Ishikawa (cell line): ENCODE results near the gene POLR1B.

Experiments used
- CEBPB ChIP-seq: IDR thresholded peaks from 2 replicates; pipeline ENCODE4 v1.6.1; 2012
- CREB1 ChIP-seq: IDR thresholded peaks from 2 replicates; pipeline ENCODE4 v1.6.1; 2012; ENCODE audit warnings: low read depth
- EGR1 ChIP-seq: IDR thresholded peaks from 2 replicates; pipeline ENCODE4 v1.6.1; 2012
- EP300 ChIP-seq: IDR thresholded peaks from 2 replicates; pipeline ENCODE4 v1.6.1; 2012; ENCODE audit warnings: borderline replicate concordance
- FOXM1 ChIP-seq: IDR thresholded peaks from 2 replicates; pipeline ENCODE4 v1.6.1; 2012; ENCODE audit warnings: low read depth, borderline replicate concordance
- MAX ChIP-seq: IDR thresholded peaks from 2 replicates; pipeline ENCODE4 v1.6.1; 2012
- NFIC ChIP-seq: IDR thresholded peaks from 2 replicates; pipeline ENCODE4 v1.6.1; 2012
- RAD21 ChIP-seq: IDR thresholded peaks from 2 replicates; pipeline ENCODE4 v1.6.1; 2012; ENCODE audit warnings: low read depth
- REST ChIP-seq: IDR thresholded peaks from 2 replicates; pipeline ENCODE4 v1.6.1; 2012; ENCODE audit warnings: low read depth, mild to moderate bottlenecking
- TAF1 ChIP-seq: IDR thresholded peaks from 2 replicates; pipeline ENCODE4 v1.6.1; 2012; ENCODE audit warnings: low read depth, mild to moderate bottlenecking
- TCF12 ChIP-seq: IDR thresholded peaks from 2 replicates; pipeline ENCODE4 v1.6.1; 2012; ENCODE audit warnings: low read depth
- TEAD4 ChIP-seq: IDR thresholded peaks from 2 replicates; pipeline ENCODE4 v1.6.1; 2012
- USF1 ChIP-seq: IDR thresholded peaks from 2 replicates; pipeline ENCODE4 v1.6.1; 2012
- YY1 ChIP-seq: IDR thresholded peaks from 2 replicates; pipeline ENCODE4 v1.6.1; 2012; ENCODE audit warnings: low read depth
- ZBTB7A ChIP-seq: IDR thresholded peaks from 2 replicates; pipeline ENCODE4 v1.6.1; 2012; ENCODE audit warnings: low read depth

The POLR1B gene

GRCh38 chr2:112622528-112622849, 80.2 kb downstream of the POLR1B start:
- TF ChIP-seq TEAD4 (no peak), USF1 (no peak), RAD21 (no peak), TAF1 (no peak), CREB1 (no peak), YY1 (no peak), ZBTB7A (no peak), CEBPB (no peak), MAX (no peak), TCF12 (no peak), NFIC (no peak), REST (no peak)

GRCh38 chr2:112623913-112624777, 81.9 kb downstream of the POLR1B start:
- TF ChIP-seq CREB1: no peak
- no peak for TF ChIP-seq TAF1
- no peak for TF ChIP-seq EGR1
- TF ChIP-seq USF1: no peak
- no peak for TF ChIP-seq CEBPB
- no peak for TF ChIP-seq TCF12
- no peak for TF ChIP-seq FOXM1
- no peak for TF ChIP-seq NFIC
- TF ChIP-seq REST: no peak
- no peak for TF ChIP-seq TEAD4
- no peak for TF ChIP-seq ZBTB7A
- TF ChIP-seq RAD21: no peak
- TF ChIP-seq MAX: no peak
- no peak for TF ChIP-seq EP300

- no peak for TF ChIP-seq TCF12
- TF ChIP-seq FOXM1: no peak
- no peak for TF ChIP-seq YY1
- TF ChIP-seq ZBTB7A: no peak
- no peak for TF ChIP-seq TEAD4
- no peak for TF ChIP-seq TAF1
- no peak for TF ChIP-seq USF1
- no peak for TF ChIP-seq MAX
- no peak for TF ChIP-seq EP300
- no peak for TF ChIP-seq RAD21
- TF ChIP-seq CEBPB: no peak
- no peak for TF ChIP-seq REST
- no peak for TF ChIP-seq NFIC
- TF ChIP-seq CREB1: no peak
Observed at GRCh38 chr2:112625474-112626114, 83.3 kb downstream of the POLR1B start.
